HG03064 (cell line): ENCODE measurements around the gene WDSUB1.

ENCODE experiments used
- ATAC-seq: cut with Tn5 transposase; IDR thresholded peaks from one replicate; pipeline ENCODE4 v1.9.1; 2021; ENCODE audit warnings: low read depth; ENCODE audit not compliant: unreplicated experiment

The WDSUB1 gene

GRCh38 chr2:159267921-159268320, 18.6 kb downstream of the WDSUB1 start:
- ATAC-seq, result no peak

DNA sequence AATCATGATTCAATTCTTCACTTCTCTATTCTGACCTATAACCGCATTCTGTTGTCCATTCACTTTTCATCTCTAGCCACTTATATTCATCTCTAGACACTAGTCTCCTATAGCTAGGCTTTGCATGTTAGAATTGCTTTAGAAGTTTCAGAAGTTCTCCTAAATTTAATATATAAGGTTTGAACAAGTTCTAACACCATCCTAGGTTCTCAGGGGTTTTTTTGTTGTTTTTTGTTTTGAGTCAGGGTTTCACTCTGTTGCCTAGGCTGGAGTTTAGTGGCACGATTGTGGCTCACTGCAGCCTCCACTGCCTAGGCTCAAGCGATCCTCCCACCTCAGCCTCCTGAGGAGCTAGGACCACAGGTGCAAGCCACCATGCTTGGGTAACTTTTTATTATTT, 19.9 kb downstream of the WDSUB1 start:
- no peak for ATAC-seq

GRCh38 chr2:159265171-159265576, 21.3 kb downstream of the WDSUB1 start:
- ATAC-seq, result no peak

GRCh38 chr2:159262904-159263303, 23.6 kb downstream of the WDSUB1 start:
- ATAC-seq, result no peak

DNA sequence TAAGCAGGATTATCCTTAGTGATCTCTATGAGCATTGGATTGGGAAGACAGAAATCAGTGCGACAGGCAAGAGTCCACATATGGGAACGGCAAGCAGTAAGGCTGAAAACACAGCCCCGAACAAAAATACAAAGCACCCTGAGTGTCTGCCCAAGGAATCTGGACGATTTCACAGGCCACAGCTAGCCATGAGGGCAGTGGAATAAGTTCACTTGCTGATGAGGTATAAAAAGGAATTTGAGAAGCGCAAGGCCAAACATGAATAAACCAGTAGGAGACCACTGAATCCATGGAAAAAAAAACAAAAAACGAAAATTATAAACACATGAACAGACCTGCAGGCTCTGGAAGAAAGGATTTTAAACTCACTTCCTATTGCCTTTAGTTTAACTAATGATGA, 24.3 kb downstream of the WDSUB1 start:
- no peak for ATAC-seq

DNA sequence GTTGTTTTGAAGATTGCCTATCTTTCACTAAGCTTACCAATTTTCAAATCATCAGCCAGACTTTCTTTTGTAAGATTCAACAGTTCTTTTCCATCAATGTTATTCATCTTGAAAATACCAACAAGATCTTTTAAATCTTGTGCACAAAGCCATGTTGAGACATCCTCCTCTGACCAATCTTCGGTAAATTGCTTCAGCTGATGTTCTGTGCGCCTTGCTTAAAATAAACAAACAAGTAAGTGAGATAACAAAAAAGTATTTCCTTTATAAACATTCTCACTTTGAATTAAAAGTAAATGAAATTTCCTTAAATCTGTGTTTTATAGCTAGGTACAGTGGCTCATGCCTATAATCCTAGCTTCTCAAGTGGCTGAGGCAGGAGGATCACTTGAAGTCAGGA, 30.3 kb downstream of the WDSUB1 start:
- no peak for ATAC-seq

DNA sequence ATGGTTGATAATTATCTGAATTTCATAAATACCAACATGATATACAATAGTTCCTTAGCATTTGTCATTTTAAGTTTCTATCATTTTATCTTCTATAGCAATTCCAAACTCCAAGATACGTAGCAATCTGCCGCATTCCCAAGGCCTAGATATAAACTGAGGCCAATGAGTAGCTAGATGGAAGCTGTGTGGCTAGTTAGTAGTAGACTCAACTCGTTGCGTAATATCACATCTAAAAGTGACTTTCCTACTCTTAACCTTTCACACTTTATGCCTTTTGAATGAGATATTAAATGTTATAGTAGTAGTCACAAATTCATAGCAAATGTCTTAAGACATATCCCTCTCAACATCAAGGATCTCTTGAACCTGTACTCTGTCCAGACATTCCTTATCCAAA, 33.6 kb downstream of the WDSUB1 start:
- no peak for ATAC-seq

- no peak for ATAC-seq
Measured at GRCh38 chr2:159251296-159252173, 35.0 kb downstream of the WDSUB1 start.

DNA sequence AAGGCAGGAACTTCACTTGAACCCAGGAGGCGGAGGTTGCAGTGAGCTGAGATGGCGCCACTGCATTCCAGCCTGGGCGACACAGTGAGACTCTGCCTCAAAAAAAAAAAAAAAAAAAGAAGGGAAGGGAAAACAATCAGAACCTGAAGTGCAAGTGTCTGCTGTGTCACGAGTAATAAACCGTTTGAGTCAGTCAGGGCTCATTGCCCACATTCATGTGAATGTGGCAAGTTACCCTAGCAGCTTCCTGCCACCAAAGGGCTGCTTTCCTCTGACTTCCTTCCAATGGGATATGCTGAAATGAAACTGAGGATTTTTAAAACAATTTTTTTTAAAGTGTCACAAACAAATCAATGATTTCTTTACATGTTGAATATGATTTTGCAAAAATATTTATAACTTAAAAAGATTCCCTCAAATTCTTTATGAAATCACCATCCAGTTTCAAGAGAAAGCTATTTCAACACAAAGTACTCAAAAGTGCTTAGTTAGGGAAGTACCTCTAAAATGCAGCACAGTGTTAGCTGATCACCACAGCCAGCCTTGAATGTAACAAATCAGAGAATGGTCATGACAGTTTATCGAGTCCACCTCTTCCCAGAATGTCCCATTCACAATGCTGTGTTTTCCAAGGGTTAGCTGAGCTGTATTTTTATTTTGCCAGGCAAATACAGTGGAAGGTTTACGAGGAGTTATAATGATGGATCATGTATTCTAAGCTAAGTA, 36.4 kb downstream of the WDSUB1 start:
- ATAC-seq, result peak; percentile 60

GRCh38 chr2:159246325-159246988, 40.0 kb downstream of the WDSUB1 start:
- no peak for ATAC-seq

- ATAC-seq, result no peak
Measured at GRCh38 chr2:159243529-159243928, 43.0 kb downstream of the WDSUB1 start.

GRCh38 chr2:159234868-159235267, 51.6 kb downstream of the WDSUB1 start:
- ATAC-seq, result no peak

- no peak for ATAC-seq
Measured at GRCh38 chr2:159232456-159233170, 53.9 kb downstream of the WDSUB1 start.

DNA sequence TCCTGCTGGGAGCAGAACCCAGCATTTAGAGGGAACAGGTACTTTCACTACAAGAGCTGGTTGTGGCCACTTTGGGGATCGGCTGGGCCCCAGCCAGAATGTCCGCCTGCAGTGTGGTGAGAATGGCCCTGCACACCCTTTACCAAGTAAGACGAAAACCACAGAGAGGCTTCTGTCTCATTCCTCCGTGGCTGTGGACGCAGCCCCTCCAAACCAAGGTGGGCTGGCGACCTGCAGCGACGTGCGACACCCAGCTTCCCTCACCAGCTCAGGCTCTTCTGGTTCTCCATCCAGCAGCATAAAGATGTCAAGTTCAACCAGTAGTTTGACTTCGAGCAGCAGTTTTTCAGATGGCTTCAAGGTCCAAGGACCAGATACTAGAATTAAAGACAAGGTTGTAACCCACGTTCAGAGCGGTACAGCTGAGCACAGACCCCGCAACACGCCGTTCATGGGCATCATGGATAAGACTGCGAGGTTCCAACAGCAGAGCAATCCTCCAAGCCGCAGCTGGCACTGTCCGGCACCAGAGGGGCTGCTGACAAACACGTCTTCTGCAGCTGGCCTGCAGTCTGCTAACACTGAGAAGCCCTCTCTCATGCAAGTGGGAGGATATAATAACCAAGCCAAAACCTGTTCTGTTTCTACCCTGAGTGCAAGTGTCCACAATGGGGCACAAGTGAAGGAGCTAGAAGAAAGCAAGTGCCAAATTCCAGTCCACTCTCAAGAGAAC, 56.2 kb downstream of the WDSUB1 start:
- no peak for ATAC-seq

GRCh38 chr2:159229476-159230144, 56.9 kb downstream of the WDSUB1 start:
- ATAC-seq, result no peak

GRCh38 chr2:159228081-159228581, 58.4 kb downstream of the WDSUB1 start:
- no peak for ATAC-seq

GRCh38 chr2:159227467-159227866, 59.0 kb downstream of the WDSUB1 start:
- ATAC-seq, result no peak

- no peak for ATAC-seq
Measured at GRCh38 chr2:159226608-159227385, 59.7 kb downstream of the WDSUB1 start.

DNA sequence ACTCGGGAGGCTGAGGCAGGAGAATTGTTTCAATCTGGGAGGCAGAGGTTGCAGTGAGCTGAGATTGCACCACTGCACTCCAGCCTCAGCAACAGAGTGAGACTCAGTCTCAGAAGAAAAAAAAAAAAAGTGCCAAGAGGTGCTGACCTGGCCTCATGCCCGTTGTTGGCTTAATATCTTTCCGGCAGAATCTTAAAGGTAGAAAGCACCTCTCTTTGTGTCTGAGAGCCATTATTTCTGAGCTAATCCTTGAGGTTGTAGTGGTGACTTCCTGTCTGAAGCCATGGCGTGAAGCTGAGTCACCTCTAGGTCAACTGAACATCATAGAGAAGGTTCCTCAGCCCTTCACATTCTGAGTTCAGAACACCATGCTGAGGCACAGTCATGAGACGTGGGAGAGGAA, 60.4 kb downstream of the WDSUB1 start:
- no peak for ATAC-seq
